Measurements from ENCODE around the gene PUS7.
"Not testable (repeated sequence)": the region's sequence is repeated elsewhere in the genome, so short reads cannot be mapped to it uniquely, and the experiment has no call there.

The PUS7 gene

GRCh38 chr7:105442214-105442613 lies 79.9 kb downstream of the PUS7 start:
- DNase-seq, result not testable (repeated sequence)

GRCh38 chr7:105439174-105439893 lies 82.7 kb downstream of the PUS7 start:
- peak; percentile 7 to 43 for DNase-seq

GRCh38 chr7:105438847-105439173 lies 83.3 kb downstream of the PUS7 start:
- DNase-seq, result no peak

GRCh38 chr7:105438254-105438653 lies 83.8 kb downstream of the PUS7 start:
- DNase-seq, result no peak

- not testable (repeated sequence) for DNase-seq
Observed at GRCh38 chr7:105437356-105437755, 84.7 kb downstream of the PUS7 start.

- DNase-seq, result peak; percentile 53 to 61
Observed at GRCh38 chr7:105429746-105430612, 92.1 kb downstream of the PUS7 start.

GRCh38 chr7:105426606-105427146 lies 95.4 kb downstream of the PUS7 start:
- DNase-seq, result no peak

- no peak for DNase-seq
Observed at GRCh38 chr7:105423987-105424386, 98.1 kb downstream of the PUS7 start.

- DNase-seq, result no peak
Observed at GRCh38 chr7:105413887-105414437, 108.1 kb downstream of the PUS7 start.

GRCh38 chr7:105410774-105411173 lies 111.3 kb downstream of the PUS7 start:
- DNase-seq, result not testable (repeated sequence)

GRCh38 chr7:105409775-105410174 lies 112.3 kb downstream of the PUS7 start:
- DNase-seq, result not testable (repeated sequence)

GRCh38 chr7:105408791-105409410 lies 113.2 kb downstream of the PUS7 start:
- DNase-seq, result no peak
